Hematopoietic multipotent progenitor cell treated with erythropoietin and hydrocortisone succinate and interleukin-3 and kit ligand, for 17 days (in vitro differentiated cells): ENCODE measurements around the gene TRIO.

Experiments used
- DNase-seq: peaks from one replicate; pipeline ENCODE4 v3.0.0-alpha.2; 2015; ENCODE audit warnings: low spot score

TRIO gene

DNA sequence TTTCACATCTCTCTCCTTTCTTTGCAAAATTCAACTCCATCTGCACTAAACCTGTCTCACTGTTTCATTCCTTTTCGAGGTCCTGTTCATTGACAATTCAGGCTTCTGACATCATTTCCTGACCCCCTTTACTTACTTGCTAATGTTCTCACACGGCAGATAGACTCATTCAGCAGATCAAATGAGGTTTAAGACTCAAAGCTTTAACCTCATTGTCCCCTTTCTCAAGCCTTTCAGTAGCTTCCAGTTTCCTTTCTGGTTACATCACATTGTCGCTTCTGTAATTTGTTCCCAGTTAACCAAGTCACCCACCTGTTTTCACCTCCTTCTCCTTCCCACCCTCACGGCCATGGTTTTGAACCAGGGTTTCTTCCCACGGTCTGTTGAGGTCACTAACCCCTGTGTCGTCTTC is 295.1 kb downstream of the TRIO start:
- DNase-seq = no peak

DNA sequence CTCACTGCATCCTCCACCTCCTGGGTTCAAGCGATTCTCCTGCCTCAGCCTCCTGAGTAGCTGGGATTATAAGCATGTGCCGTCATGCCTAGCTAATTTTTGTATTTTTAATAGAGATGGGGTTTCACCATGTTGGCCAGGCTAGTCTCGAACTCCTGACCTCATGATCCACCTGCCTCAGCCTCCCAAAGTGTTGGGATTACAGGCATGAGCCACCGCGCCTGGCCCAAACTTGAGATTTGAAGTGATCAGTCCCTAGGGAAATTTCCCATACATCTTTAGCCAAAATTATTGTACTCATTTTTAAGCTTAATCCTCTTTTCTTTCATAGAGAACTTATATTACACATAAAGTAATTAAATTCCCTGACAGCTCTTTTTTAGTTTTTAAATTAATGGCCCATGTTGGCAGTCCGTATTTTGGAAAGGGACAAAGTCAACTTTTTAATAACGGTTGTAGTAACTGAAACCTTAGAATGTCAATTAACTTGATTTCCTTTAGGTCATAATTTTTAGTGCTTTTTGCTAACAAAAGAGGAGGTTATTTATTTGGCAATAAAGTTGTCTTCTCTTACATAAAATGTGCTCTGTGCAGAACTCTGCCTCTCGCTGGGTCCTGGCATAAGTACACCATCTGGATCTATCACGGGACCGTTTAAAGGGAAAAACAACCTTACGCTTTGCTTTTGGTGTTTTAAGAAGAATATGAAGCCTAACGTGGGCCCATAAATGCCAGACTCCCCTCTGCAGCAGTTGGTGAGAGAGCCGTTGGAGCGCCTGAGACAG is 296.1 kb downstream of the TRIO start:
- no peak for DNase-seq

DNA sequence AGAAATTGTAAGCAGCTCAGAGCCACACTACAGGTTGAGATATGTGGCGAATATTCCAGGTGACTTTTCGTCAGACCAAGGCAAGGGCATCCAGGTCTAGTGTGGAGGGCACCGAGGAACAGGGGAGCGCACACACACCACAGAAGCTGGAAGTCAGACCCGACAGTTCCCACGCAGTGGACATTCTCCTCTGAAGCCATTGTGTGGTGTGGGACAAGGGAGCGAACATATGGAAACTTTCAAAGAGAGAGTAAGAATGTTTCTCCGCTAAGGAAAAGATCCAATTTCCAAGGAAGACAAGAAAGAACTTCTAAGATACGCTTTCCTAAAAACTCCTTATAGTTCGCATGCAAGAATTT is 297.1 kb downstream of the TRIO start:
- no peak for DNase-seq

DNA sequence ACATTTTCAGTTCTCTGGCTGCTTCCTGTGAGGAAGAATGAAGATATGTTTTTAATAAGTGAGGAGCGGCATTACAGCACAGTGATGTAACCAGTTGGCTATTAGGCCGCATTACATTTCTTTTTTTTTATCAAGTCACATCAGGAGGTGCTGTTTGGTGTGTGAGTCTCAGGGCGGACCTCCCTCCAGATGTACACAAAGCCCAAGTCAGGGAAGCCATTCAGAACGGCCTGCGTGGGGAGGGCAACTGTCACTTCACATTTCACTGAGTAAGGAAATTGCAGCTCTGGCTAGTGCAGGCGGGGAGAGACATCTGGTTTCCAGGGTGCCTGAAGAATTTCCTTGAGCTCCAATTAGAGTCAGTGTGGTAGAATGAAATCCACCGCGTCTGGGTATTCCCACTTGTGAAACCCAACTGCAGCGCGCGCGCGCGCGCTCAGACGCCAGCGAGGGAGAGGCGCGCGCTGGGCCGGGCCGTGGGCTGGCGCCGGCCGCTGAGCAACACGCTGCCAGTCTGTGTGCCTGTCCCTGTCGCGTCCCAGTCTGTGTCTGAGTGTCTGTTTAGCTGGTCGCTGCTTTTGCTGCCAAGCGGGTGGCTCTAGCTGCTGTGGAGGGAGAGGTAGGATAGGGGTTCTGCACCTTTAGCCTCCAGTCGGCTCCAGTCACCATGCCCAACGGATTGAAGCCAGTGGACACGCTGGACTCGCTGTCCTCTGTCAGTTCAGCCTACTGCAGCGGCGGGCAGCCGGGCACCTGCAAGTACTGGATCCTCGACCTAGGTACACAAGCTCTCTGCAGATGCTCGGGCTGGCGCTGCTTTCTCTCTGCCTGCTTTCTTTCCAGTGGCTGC is 297.7 kb downstream of the TRIO start:
- DNase-seq = no peak

DNA sequence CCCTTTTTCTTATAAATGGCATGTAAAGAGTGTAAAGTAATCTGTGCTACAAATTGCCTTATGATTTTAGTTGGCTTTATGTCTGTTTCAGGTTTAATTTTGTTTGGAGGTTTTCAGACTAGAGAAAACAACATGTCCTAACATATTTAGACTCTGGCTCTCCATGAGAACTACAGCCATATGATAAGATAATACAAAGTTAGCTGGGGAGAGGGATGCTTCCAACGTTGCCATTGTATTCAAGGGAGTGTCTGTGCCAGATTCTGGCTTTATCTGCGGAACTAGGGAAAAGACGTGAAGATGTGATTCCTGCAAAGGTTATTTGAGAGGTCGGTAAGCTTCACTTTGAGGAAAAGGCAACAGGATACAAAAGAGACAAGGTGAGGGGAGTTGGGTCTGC is 298.5 kb downstream of the TRIO start:
- DNase-seq = no peak

DNA sequence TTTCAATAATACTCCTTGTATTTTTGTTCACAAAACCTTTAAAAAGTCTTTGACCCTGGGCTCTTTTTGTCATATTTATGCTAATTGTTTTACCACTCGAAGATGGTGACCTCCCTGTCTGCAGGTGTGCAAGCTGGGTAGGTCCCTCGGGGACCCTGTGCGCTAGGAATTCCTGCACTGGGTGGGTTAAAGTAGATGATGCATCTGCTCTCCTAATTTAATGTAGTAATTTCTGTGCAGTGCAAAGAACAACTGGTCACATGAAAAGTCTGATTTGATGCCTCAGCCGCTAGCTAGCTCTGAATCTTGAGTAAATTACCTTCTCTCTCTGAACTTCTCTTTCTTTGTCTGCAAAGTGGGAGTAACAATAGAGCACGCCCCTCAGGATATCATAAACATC is 299.4 kb downstream of the TRIO start:
- DNase-seq = no peak

DNA sequence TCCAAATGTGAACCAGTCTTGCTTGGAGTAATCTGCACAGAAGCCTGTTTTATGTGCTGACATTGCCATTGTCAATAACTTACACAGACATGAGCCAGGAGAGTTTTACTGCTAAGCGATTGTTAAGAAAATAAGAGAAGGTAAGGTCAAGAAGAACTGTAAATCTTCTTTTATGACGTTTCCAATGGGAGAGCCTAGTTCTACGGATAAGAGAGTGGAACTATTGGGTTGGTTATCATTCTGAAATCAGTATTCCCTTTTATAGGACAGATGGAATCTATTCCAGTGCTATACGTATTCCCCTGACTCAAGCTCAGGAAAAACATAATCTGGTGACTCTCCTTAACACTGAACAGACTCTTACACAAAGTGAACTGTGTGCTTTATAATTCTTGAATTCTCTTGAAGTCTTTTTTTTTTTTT is 300.5 kb downstream of the TRIO start:
- no peak for DNase-seq

DNA sequence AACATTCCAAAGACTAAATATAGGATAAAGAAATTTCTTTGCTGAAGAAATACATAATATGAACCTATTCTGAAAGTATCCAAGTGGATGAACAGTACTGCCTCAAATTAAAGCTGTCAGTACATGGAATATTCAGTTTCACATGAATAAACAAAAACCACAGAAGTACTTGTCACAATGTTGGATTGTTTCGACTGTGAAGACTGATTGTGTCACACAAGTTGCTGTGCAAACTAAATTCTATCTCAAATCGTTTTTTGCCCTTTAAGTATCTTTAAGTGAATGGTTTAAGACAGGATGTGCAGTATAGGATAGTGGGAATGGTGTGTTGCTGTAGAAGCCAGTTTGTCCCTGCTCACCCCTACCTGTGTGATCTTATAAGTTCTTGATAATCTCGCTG is 301.0 kb downstream of the TRIO start:
- no peak for DNase-seq

DNA sequence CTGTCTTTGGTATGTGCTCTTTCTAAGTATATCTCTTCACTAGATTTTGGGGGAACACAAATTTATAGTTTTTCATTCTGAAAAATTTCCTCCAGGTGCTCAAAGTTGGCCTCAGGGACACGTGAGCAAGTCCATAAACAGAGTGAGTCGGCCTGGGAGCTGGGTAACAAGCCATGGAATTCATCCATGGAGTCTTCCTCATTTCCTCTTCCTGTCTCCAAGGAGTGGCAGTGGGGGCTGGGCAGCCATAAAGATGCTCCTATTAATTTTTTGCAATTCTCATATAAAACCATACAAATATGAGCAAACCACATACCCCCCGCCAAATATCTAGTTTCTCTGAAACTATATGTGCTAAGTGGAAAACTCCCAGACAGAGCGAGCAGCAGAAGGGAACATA is 301.9 kb downstream of the TRIO start:
- no peak for DNase-seq

DNA sequence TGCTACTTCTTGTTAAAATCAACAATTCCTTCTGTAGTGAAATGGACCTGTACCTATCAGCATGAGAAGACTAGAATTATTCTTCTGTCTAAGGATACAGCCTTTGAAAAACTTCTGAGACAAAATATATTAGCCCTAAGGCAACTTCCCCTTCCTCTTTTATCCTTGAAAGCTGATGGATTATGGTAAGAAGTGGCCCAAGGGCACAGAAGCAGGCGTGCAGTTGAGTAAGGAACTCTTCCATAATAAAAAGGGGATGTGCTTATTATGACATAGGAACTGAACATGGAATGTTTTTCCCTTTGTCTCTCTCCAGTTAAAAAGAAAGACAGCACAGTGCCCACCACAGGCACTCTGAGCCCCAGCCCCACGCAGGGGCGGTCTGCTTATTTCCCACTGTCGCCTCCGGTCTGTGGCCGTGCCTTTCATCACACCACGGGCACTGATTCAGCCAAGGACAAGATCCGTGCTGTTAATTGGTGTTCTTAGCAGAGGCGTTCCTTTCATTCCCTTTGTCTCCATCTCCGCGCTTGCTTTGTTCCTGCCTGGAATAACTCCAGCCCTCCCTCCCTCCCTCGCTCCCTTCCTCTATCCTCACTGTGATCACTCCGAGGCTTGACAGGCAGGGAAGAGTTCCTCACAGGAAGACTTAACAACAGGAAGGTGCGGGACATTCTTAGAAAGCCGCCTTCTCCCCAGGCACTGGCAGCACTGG is 302.6 kb downstream of the TRIO start:
- no peak for DNase-seq

DNA sequence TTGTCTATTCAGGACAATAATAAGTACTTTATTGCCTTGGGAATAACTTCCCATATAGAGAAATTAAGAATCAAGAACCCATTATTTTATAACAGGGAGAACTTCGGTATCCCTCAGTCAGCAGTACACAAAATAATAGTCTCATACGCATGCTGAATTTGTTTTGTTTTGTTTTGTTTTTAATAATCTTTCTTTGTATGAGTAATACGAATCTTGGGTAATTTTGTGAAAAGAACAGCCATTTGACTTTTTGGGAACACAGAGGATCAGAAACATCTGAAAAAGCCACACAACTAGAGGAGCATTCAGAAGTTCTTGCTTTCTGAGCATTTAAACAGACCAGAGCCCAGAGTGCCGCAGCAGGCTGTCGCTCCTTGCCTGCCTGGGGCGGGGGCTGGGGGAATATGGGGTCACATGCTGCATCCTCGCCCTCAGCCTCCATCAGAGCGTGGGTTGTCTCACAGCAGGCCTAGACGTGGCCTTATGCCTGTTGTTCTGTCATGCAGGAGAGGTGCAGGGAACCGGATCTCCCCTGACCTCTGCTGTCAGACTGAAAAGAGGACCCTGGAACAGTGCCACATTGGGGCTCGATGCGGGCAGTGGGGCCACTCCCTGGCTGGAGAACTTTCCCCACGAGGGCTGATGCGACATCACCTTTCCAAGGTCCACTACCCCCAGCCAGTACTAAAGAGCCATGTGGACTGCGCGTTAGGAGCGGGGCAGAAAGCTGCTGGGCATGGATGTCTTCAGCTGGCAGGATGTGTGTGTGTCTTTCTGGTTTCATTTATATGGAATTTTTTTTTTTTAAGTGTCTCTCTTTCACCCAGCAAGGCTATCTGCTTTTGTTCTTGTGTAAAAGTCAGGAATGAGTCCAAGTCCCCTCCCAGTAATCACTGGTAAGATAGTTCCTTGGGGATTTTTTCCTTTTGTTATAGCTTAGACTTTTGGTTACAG is 305.1 kb downstream of the TRIO start:
- no peak for DNase-seq

DNA sequence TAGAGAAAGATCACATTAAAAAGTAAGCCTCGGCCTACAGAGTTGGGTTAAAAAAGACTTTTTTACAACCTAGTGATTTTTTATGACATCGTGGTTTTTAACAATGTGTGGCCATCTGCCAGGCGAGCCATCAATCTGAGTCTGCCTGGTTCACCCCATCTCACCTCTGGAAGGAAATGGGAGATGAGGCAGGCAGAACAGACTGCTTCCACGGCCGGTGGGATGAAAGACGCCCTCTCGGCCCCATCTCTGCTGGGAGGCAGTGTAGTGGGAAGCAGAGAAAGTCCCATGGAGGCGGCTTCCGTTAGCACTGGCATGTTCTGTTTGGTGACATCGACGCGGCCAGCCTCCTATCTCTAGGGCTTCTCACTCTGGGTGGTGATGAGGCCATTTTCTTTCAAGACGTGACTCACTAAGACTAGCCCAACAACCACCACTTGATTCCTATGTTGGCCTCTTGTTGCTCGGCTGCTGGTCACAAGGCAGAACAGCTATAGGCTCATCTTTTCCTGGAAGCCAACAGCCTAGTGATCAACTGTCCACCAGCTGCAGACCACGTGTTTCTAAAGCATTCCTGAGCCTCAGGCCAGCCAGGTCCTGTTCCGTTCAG is 306.0 kb downstream of the TRIO start:
- DNase-seq = no peak

DNA sequence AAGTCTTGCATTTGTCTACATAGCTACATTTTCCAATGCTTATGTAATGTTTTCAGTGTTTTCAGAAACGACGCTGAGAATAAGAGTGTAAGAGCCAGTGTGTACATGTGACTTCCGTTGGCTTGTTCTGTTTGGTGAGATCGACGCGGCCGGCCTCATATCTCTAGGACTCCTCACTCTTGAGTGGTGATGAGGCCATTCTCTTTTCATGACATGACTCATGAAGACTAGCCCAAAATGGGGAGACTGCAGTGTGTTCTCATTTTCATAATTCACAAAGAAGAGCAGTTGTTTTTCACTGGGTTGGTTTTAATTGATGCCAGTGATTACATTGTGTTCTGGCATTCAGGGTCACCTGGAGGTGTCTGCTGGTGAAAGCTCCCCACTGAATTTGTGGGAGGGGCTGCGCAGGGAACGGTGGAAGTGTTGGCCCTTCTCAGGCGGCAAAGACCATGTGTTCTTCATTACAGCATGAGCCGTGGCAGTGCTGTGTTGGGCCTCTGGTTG is 306.9 kb downstream of the TRIO start:
- DNase-seq = no peak

DNA sequence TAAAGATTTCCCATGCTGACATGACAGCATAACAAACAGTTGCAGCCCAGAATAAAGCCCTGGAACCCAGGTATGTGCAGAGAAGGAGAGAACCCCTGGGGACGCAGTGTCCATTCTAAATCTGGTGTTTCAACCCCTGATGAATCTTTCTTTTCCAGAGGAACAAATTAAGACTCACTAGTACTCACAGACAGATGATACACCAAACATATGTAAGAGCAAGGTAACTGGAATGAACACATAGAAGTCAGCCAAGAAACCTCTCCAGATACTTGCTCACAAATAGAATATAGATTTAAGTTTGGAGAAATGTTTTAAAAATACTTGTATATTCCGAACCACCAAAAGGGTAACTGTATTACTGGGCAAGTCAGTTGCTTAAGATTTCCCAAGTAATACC is 307.6 kb downstream of the TRIO start:
- no peak for DNase-seq

DNA sequence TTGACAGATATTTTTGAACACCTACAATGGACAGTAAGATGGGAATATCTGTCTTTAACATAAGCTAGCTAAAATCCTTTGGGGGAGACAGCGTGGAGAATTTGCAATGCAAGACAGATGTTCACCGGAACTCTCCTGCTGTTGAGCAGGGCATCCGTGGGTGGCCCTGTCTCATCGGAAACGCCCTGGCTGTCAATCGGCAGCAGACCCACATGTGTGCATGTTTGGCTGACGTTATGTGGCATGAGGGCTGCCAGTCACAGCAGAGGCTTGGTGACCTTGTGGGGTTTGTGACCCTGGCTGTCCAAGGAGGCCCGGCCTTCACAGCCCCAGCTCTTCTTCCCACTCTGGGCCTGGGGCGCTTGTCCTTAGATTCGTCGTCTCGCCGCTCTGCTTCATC is 308.7 kb downstream of the TRIO start:
- no peak for DNase-seq

DNA sequence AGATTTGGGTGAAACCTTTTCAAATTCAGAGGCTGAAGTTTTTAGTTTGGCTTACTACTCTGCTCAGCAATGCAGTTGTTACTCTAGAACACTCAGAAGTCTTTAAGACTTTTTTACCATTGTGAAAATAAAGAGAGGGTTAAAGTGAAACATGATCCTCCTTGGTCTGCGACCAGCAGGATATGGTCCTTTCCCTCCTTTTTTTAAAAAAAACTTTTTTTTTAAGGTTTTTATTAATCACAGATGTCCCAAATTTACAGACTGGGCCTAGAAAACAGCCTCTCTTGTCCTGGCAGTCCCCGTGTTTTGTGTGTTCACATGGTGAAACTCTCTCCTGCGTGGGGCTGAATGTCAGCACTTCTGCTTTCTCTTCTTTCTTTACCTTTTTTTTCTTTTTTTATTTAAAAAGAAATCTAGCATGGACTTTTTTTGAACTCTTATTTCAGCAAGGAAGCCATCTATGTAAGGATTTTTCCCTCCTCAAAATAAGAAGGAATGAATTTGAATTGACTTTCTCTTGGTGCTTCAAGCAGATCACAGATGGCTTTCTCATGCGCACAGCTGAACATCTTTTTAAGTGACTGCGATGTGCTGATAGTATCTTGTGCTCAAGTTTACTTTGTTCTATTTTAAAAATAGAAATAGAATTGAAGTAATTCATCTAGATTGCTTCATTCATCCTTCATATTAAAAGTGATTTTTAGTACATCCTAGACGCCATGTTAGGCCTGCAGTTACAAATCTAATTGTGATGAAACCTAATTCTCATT is 309.7 kb downstream of the TRIO start:
- DNase-seq = no peak

DNA sequence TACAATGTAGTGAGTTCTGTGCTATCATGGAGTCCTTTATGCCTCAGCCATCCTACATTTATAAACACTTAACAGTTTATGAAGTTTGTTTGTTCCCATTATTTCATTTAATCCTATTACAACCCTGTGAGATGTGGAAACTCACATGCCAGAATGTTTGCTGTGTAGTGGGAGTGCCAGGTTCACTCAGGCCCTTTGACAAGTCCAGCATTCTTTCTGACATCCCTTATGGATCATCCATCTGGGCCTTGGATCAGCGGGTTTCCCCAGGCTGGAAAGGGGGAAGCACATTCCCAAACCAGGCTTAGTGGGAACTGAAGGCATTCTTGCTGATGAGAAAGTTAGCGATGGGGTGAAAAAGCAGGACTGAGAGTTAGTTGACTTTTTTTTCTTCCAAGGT is 310.3 kb downstream of the TRIO start:
- no peak for DNase-seq

DNA sequence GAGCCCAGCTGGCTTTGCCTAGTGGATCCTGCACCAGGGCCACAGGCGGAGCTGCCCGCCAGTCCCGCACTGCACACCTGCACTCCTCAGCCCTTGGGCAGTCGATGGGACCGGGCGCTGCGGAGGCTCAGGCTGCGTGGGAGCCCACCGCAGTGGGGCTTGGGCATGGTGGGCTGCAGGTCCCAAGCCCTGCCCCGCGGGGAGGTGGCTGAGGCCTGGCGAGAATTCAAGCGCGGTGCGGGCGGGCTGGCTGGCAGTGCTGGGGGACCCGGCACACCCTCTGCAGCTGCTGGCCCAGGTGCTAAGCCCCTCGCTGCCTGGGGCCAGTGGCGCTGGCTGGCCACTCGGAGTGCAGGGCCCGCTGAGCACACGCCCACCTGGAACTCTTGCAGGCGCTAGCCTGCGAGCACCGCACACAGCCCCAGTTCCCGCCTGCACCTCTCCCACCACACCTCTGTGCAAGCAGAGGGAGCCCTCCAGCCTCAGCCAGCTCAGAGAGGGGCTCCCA is 312.7 kb downstream of the TRIO start:
- DNase-seq = no peak

DNA sequence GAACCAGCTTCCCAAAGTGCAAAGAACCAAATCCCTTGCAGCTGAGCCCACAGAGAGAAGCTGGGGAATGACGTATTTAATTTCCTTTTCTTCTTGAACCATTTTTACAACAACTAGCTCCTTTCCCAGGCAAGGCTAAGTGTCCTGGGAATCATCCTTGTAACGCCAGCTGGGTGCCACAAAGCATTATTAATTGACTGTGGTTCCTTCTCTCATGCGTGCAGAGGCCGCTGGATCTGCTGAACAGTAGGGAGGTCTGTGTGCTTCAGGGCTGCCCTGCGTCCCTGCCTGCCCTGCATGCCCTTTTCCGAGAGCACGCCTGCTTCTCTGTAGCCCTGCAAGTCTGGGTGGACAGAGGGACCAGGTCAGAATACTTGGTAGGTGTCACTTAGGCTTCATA is 314.3 kb downstream of the TRIO start:
- no peak for DNase-seq

DNA sequence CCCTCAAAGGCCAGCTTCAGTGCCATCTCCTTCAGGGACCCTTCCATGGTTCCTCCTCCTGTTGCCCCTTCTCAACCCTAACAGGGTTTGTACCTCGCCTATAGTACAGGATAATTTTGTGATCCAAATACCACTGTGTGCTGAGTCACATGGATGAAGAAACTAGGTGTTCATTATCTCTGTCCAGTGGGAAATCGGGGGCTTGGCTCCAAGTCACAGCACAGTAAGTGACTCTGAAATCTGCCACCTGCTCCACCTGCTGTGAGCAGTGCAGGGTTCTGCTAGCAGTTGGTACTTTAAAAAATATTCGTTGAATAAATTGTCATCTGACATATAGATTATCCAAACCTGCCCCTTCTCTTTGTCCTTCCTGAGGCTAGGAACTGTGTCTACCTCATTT is 315.3 kb downstream of the TRIO start:
- DNase-seq = no peak
